Common myeloid progenitor, CD34-positive (primary cell): Measurements from ENCODE around the gene NEO1.

Experiments used
- CTCF ChIA-PET: fragments of 350-600 bp; sonication (Branson Sonifier 250); formaldehyde crosslinking; loops from one replicate; lab custom pipeline; 2021; ENCODE audit warnings: antibody characterized with exemption; lab: Charles Lee
- POLR2A ChIA-PET: fragments of 350-600 bp; sonication (Branson Sonifier 250); formaldehyde crosslinking; loops from one replicate; lab custom pipeline; 2021; ENCODE audit warnings: antibody characterized with exemption; lab: Charles Lee
- DNase-seq, 3 donors: peaks; one replicate each; pipeline versions ENCODE4 v3.0.0 to v3.0.0-alpha.2; 2013
- H3K27ac ChIP-seq, 2 experiments: 1 replicate in 1 of 2; 2 replicates in 1 of 2; pipeline ENCODE4 v1.7.0; 2013; ENCODE audit warnings: inconsistent platforms in 2 of 2, low read length in 2 of 2, mild to moderate bottlenecking in 2 of 2, low read depth in 1 of 2, moderate library complexity in 1 of 2; ENCODE audit not compliant: severe bottlenecking in 2 of 2, insufficient read depth in 1 of 2, poor library complexity in 1 of 2
- H3K27me3 ChIP-seq, 5 experiments: replicated peaks in 2 of 5; 1 replicate in 3 of 5; 2 replicates in 2 of 5; pipeline versions ENCODE4 v1.6.1 to v1.7.0; 2013; ENCODE audit warnings: low read length in 4 of 5, mild to moderate bottlenecking in 2 of 5, moderate library complexity in 2 of 5, inconsistent platforms in 1 of 5; ENCODE audit not compliant: insufficient read depth in 5 of 5, control insufficient read depth in 4 of 5
- H3K36me3 ChIP-seq, 4 experiments: 1 replicate in 2 of 4; 2 replicates in 2 of 4; pipeline versions ENCODE4 v1.6.1 to v1.7.0; 2013; ENCODE audit warnings: low read length in 3 of 4, control low read depth in 1 of 4, mild to moderate bottlenecking in 1 of 4; ENCODE audit not compliant: control insufficient read depth in 4 of 4, insufficient read depth in 4 of 4
- H3K4me1 ChIP-seq, 4 experiments: 1 replicate in 3 of 4; 2 replicates in 1 of 4; pipeline versions ENCODE4 v1.6.1 to v1.7.1; 2013; ENCODE audit warnings: low read length in 3 of 4, mild to moderate bottlenecking in 3 of 4, control low read depth in 1 of 4, inconsistent platforms in 1 of 4, moderate library complexity in 1 of 4; ENCODE audit not compliant: control insufficient read depth in 4 of 4, insufficient read depth in 4 of 4; ENCODE audit errors: control extremely low read depth in 1 of 4
- H3K4me3 ChIP-seq, 7 experiments: 1 replicate in 4 of 7; 2 replicates in 3 of 7; pipeline versions ENCODE4 v1.5.1 to v1.7.0; 2013; ENCODE audit warnings: mild to moderate bottlenecking in 7 of 7, low read length in 6 of 7, moderate library complexity in 6 of 7, inconsistent platforms in 2 of 7, low read depth in 2 of 7, control low read depth in 1 of 7; ENCODE audit not compliant: insufficient read depth in 4 of 7, control insufficient read depth in 1 of 7; ENCODE audit errors: extremely low read depth in 1 of 7
- H3K9me3 ChIP-seq, 5 experiments: 1 replicate in 4 of 5; 2 replicates in 1 of 5; pipeline versions ENCODE4 v1.6.1 to v1.7.1; 2013; ENCODE audit warnings: low read length in 4 of 5, mild to moderate bottlenecking in 2 of 5, inconsistent platforms in 1 of 5, low read depth in 1 of 5, moderate library complexity in 1 of 5; ENCODE audit not compliant: control insufficient read depth in 4 of 5, insufficient read depth in 2 of 5; ENCODE audit errors: control extremely low read depth in 1 of 5
- WGBS: methylation state at CpG from one replicate; pipeline ENCODE4 v1.1.5; 2013; ENCODE audit not compliant: insufficient coverage; 5-methylcytosine and 5-hydroxymethylcytosine counted together

NEO1 gene

GRCh38 chr15:73048624-73049295, 3.5 kb upstream of the NEO1 start:
- WGBS, result 58% methylated on average over 2 of the region's 3 CpGs
- Histone ChIP-seq H3K4me1 (peaks cover 3 to 15% (median 12%) of the 10 kb centered on the region in 4 experiments), H3K27ac (no peak overlapping the region), H3K27me3 (peaks cover 31 to 76% (median 36%) of the 10 kb centered on the region in 5 experiments), H3K36me3 (no peaks in the 10 kb centered on the region), H3K4me3 (no peak overlapping the region), H3K9me3 (peaks cover 0 to 1% (median 0%) of the 10 kb centered on the region in 5 experiments)
- ChIA-PET CTCF (interaction anchor here (0.5 kb wide), 1 partner anchor 911 kb away, joined by 3 read pairs; no protein-coding TSS in a partner anchor), POLR2A (no interaction called here)
- no peak for DNase-seq

DNA sequence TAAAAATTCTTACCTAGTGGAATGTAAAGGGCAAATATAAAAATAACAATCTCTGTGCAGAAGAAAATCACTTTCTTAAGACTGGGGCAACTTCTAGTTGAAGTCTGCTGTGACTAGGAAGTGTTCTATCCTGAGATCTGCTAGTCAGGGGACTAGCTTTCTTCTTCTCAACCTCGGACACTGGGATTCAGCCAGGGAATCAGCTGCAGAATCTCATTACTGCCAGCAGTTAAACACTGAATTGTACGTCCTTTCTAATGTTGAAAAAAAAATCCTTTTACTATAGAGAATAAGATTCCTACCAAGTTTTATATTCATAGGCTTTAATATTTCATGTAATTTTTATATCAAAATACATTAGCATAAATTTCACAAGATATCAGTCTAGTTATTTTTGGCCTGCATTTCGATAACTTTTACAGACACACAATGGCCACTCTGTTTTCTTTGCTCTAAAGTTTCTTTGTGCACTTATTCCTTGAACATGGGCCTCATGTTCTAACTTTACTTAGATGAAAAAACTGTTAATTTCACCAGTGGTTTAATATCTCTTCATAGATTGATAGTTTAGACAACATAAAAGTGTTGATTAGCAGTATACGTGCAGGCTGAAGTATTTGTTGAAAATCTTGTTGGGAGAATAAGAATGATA, 2.6 kb upstream of the NEO1 start:
- 83% methylated on average over 1 of the region's 4 CpGs for WGBS
- Histone ChIP-seq H3K27ac (no peak overlapping the region), H3K27me3 (peaks cover 37 to 84% (median 44%) of the 10 kb centered on the region in 5 experiments), H3K4me3 (no peak overlapping the region), H3K36me3 (no peaks in the 10 kb centered on the region), H3K4me1 (peaks cover 3 to 15% (median 12%) of the 10 kb centered on the region in 4 experiments), H3K9me3 (peaks cover 0 to 1% (median 0%) of the 10 kb centered on the region in 5 experiments)
- POLR2A ChIA-PET, result no interaction called here
- DNase-seq, result no peak
- CTCF ChIA-PET, result interaction anchor here (0.5 kb wide), 1 partner anchor 912 kb away, joined by 3 read pairs; no protein-coding TSS in a partner anchor

DNA sequence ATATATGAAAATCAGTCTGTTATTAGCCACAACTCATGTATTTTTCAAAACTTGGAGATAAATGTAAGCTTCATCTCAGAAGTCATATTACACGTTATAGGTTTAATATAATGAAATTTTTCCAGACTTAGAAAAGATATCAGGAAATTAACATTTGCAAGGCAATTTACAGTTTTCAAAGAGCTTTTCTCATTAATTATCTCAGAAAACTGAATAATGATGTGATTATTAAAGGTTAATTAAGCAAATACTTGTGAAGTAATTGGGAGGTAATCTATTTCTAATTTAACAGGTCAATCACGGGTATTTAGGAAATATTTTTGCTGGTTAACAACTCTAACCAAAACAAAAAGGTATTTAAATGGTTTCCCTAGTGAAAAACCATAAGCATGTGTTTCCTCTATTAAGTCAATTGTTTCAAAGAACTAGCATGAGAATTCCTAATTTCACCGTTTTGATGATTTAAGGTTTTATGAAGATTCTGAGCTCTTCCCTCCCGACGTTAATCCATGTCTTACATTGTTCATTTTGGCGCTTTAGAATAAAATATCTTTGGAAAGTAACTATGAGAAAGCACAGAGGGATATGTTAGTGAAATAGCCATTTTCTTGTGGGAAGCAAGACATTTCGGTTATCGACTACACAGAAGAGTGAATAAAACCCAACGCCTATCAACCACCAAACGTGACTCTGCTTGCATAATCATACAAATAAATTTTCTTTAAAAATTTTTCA, 1.5 kb upstream of the NEO1 start:
- no peaks in the 10 kb centered on the region for H3K36me3 ChIP-seq
- H3K4me3 ChIP-seq, result peak overlapping the region in 1 of 7 experiments; percentile 67
- ChIA-PET POLR2A (no interaction called here), CTCF (no interaction called here)
- WGBS, result no CpG with 5 or more reads among the region's 10 CpGs
- peaks cover 39 to 85% (median 53%) of the 10 kb centered on the region in 5 experiments for H3K27me3 ChIP-seq
- peaks cover 0 to 1% (median 0%) of the 10 kb centered on the region in 5 experiments for H3K9me3 ChIP-seq
- DNase-seq, result no peak
- H3K27ac ChIP-seq, result no peak overlapping the region
- H3K4me1 ChIP-seq, result peaks cover 3 to 15% (median 12%) of the 10 kb centered on the region in 4 experiments

DNA sequence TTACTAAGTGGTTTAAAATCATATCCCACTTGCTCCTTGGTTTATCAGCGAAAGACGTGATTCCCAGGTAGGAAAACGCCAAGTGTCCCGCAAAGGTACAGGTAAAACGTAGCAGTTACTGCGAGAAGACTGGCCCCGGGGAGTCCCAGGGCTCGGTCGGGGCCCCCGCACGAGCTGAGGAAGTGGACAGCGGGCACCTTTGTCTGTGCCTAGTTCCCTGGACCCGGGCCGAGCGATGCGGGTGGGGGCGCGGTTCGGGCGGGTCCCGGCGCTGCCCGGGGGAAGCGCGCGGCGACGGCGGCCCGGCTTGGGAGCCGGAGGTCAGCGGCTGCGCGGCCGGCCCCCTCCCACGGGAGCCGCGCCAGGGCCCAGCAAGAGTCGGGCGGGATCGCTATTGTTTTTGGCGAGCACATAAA, 864 bp upstream of the NEO1 start:
- H3K27ac ChIP-seq, result no peak overlapping the region
- POLR2A ChIA-PET, result no interaction called here
- H3K36me3 ChIP-seq, result no peaks in the 10 kb centered on the region
- peak overlapping the region; percentile 44 to 82 (median 67) for H3K4me3 ChIP-seq
- peaks cover 0 to 1% (median 0%) of the 10 kb centered on the region in 5 experiments for H3K9me3 ChIP-seq
- peaks cover 3 to 15% (median 12%) of the 10 kb centered on the region in 4 experiments for H3K4me1 ChIP-seq
- CTCF ChIA-PET, result no interaction called here
- peaks cover 41 to 88% (median 58%) of the 10 kb centered on the region in 5 experiments for H3K27me3 ChIP-seq
- DNase-seq, result no peak
- under 1% methylated on average over 42 of the region's 42 CpGs for WGBS

GRCh38 chr15:73052653-73053397, 562 bp downstream of the NEO1 start:
- H3K4me3 ChIP-seq, result peak overlapping the region; percentile 39 to 74 (median 62)
- ChIA-PET POLR2A (no interaction called here), CTCF (interaction anchor here (0.6 kb wide), 1 partner anchor 29 kb away, joined by 3 read pairs; no protein-coding TSS in a partner anchor)
- H3K27ac ChIP-seq, result no peak overlapping the region
- DNase-seq, result peak in 2 of 3 donors; percentile 20 to 35
- no peaks in the 10 kb centered on the region for H3K9me3 ChIP-seq
- H3K36me3 ChIP-seq, result no peaks in the 10 kb centered on the region
- H3K27me3 ChIP-seq, result peaks cover 42 to 91% (median 60%) of the 10 kb centered on the region in 5 experiments
- WGBS, result 1% methylated on average over 32 of the region's 61 CpGs
- H3K4me1 ChIP-seq, result peaks cover 3 to 15% (median 12%) of the 10 kb centered on the region in 4 experiments

DNA sequence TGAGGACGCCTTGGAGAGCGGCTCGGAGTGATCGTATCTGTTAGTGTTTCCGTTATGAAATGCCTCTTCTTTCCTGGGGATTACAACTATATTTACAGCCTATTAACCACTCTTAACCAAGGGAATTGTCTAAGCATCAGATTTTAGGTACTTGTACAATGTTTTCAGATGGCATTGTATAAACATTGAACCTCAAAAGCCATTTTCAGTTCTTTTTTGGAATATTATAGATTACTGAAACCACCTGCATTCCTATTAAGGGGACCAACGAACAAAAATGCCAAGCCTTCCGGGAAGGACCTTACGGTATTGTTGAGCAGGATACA, 1.1 kb downstream of the NEO1 start:
- Histone ChIP-seq H3K27ac (no peak overlapping the region), H3K9me3 (no peaks in the 10 kb centered on the region), H3K27me3 (peaks cover 39 to 91% (median 60%) of the 10 kb centered on the region in 5 experiments), H3K36me3 (no peaks in the 10 kb centered on the region), H3K4me3 (peak overlapping the region in 6 of 7 experiments; percentile 39 to 74 (median 63)), H3K4me1 (peaks cover 3 to 15% (median 12%) of the 10 kb centered on the region in 4 experiments)
- no peak for DNase-seq
- POLR2A ChIA-PET, result no interaction called here
- no CpG with 5 or more reads among the region's 8 CpGs for WGBS
- CTCF ChIA-PET, result interaction anchor here (0.6 kb wide), 1 partner anchor 29 kb away, joined by 3 read pairs; no protein-coding TSS in a partner anchor
